DND-41 (cell line): ENCODE data around the gene SMOC2.

Experiments
- CTCF ChIP-seq: IDR thresholded peaks from 2 replicates; pipeline ENCODE4 v1.5.1; 2012; ENCODE audit warnings: borderline replicate concordance, low read length, moderate library complexity, mild to moderate bottlenecking; ENCODE audit not compliant: poor library complexity, severe bottlenecking; ENCODE audit errors: extremely low read depth
- EZH2 ChIP-seq: IDR thresholded peaks from 3 replicates; pipeline ENCODE4 v1.6.1; 2012; ENCODE audit warnings: borderline replicate concordance, low read depth, mild to moderate bottlenecking, moderate library complexity, low read length, inconsistent platforms; ENCODE audit not compliant: severe bottlenecking

GRCh38 chr6:168407842-168408241, 33.1 kb upstream of the SMOC2 start:
- TF ChIP-seq EZH2 (no peak), CTCF (no peak)
